ENCODE data around the gene TSPAN5.
A peak's percentile ranks its signal among the peaks of the same experiment; 100 is the strongest.

The TSPAN5 gene

GRCh38 chr4:98641376-98641775 lies 17.0 kb downstream of the TSPAN5 start:
- H3K4me1 Mint-ChIP-seq, result peaks cover 63% of the 10 kb centered on the region
- H3K27me3 Mint-ChIP-seq, result no peaks in the 10 kb centered on the region
- H3K9me3 Mint-ChIP-seq, result no peaks in the 10 kb centered on the region
- H3K4me3 Mint-ChIP-seq, result no peak overlapping the region
- H3K27ac Mint-ChIP-seq, result no peak overlapping the region
- H3K36me3 Mint-ChIP-seq, result peaks cover 3% of the 10 kb centered on the region

- H3K36me3 Mint-ChIP-seq, result peaks cover 3% of the 10 kb centered on the region
- no peaks in the 10 kb centered on the region for H3K27me3 Mint-ChIP-seq
- H3K27ac Mint-ChIP-seq, result peak overlapping the region; percentile 92
- peaks cover 55% of the 10 kb centered on the region for H3K4me1 Mint-ChIP-seq
- peak overlapping the region; percentile 86 for H3K4me3 Mint-ChIP-seq
- H3K9me3 Mint-ChIP-seq, result no peaks in the 10 kb centered on the region
These were observed 18.9 kb downstream of the TSPAN5 start for GRCh38 chr4:98639523-98639922.

- no peaks in the 10 kb centered on the region for H3K27me3 Mint-ChIP-seq
- H3K4me3 Mint-ChIP-seq, result peak overlapping the region; percentile 86
- no peaks in the 10 kb centered on the region for H3K9me3 Mint-ChIP-seq
- H3K36me3 Mint-ChIP-seq, result peaks cover 3% of the 10 kb centered on the region
- H3K4me1 Mint-ChIP-seq, result peaks cover 51% of the 10 kb centered on the region
- H3K27ac Mint-ChIP-seq, result no peak overlapping the region
These were observed 19.3 kb downstream of the TSPAN5 start for GRCh38 chr4:98639108-98639507.

GRCh38 chr4:98638661-98639060 lies 19.8 kb downstream of the TSPAN5 start:
- Mint-ChIP-seq H3K27ac (no peak overlapping the region), H3K27me3 (no peaks in the 10 kb centered on the region), H3K4me1 (peaks cover 47% of the 10 kb centered on the region), H3K36me3 (peaks cover 3% of the 10 kb centered on the region), H3K4me3 (peak overlapping the region; percentile 3), H3K9me3 (no peaks in the 10 kb centered on the region)

- peaks cover 8% of the 10 kb centered on the region for H3K36me3 Mint-ChIP-seq
- H3K9me3 Mint-ChIP-seq, result no peaks in the 10 kb centered on the region
- no peak overlapping the region for H3K27ac Mint-ChIP-seq
- H3K4me3 Mint-ChIP-seq, result no peak overlapping the region
- peaks cover 30% of the 10 kb centered on the region for H3K4me1 Mint-ChIP-seq
- no peaks in the 10 kb centered on the region for H3K27me3 Mint-ChIP-seq
These were observed 24.4 kb downstream of the TSPAN5 start for GRCh38 chr4:98634061-98634460.

GRCh38 chr4:98633159-98633558 lies 25.3 kb downstream of the TSPAN5 start:
- no peaks in the 10 kb centered on the region for H3K9me3 Mint-ChIP-seq
- no peak overlapping the region for H3K4me3 Mint-ChIP-seq
- H3K27ac Mint-ChIP-seq, result no peak overlapping the region
- H3K36me3 Mint-ChIP-seq, result peaks cover 8% of the 10 kb centered on the region
- H3K27me3 Mint-ChIP-seq, result no peaks in the 10 kb centered on the region
- H3K4me1 Mint-ChIP-seq, result peaks cover 27% of the 10 kb centered on the region

GRCh38 chr4:98632258-98632657 lies 26.2 kb downstream of the TSPAN5 start:
- Mint-ChIP-seq H3K27me3 (no peaks in the 10 kb centered on the region), H3K36me3 (peaks cover 10% of the 10 kb centered on the region), H3K27ac (no peak overlapping the region), H3K9me3 (no peaks in the 10 kb centered on the region), H3K4me3 (no peak overlapping the region), H3K4me1 (peaks cover 35% of the 10 kb centered on the region)

GRCh38 chr4:98631506-98631905 lies 26.9 kb downstream of the TSPAN5 start:
- no peak overlapping the region for H3K27ac Mint-ChIP-seq
- H3K4me1 Mint-ChIP-seq, result peaks cover 41% of the 10 kb centered on the region
- H3K4me3 Mint-ChIP-seq, result no peak overlapping the region

GRCh38 chr4:98630737-98631454 lies 27.5 kb downstream of the TSPAN5 start:
- peaks cover 43% of the 10 kb centered on the region for H3K4me1 Mint-ChIP-seq

More at GRCh38 chr4:98631506-98631905, 26.9 kb downstream of the TSPAN5 start:
- Mint-ChIP-seq H3K9me3 (no peaks in the 10 kb centered on the region), H3K36me3 (peaks cover 10% of the 10 kb centered on the region), H3K27me3 (no peaks in the 10 kb centered on the region)

GRCh38 chr4:98627531-98628257 lies 30.7 kb downstream of the TSPAN5 start:
- Mint-ChIP-seq H3K4me1 (peaks cover 73% of the 10 kb centered on the region), H3K9me3 (no peaks in the 10 kb centered on the region), H3K27me3 (no peaks in the 10 kb centered on the region), H3K27ac (peak overlapping the region; percentile 66), H3K36me3 (peaks cover 10% of the 10 kb centered on the region), H3K4me3 (no peak overlapping the region)

More at GRCh38 chr4:98630737-98631454, 27.5 kb downstream of the TSPAN5 start:
- no peak overlapping the region for H3K27ac Mint-ChIP-seq
- no peak overlapping the region for H3K4me3 Mint-ChIP-seq
- H3K36me3 Mint-ChIP-seq, result peaks cover 10% of the 10 kb centered on the region
- no peaks in the 10 kb centered on the region for H3K9me3 Mint-ChIP-seq
- no peaks in the 10 kb centered on the region for H3K27me3 Mint-ChIP-seq

- H3K27ac Mint-ChIP-seq, result no peak overlapping the region
- peaks cover 75% of the 10 kb centered on the region for H3K4me1 Mint-ChIP-seq
- peaks cover 6% of the 10 kb centered on the region for H3K36me3 Mint-ChIP-seq
- H3K27me3 Mint-ChIP-seq, result no peaks in the 10 kb centered on the region
- no peak overlapping the region for H3K4me3 Mint-ChIP-seq
- no peaks in the 10 kb centered on the region for H3K9me3 Mint-ChIP-seq
These were observed 32.1 kb downstream of the TSPAN5 start for GRCh38 chr4:98626350-98626749.

GRCh38 chr4:98625920-98626319 lies 32.5 kb downstream of the TSPAN5 start:
- H3K27me3 Mint-ChIP-seq, result no peaks in the 10 kb centered on the region
- H3K27ac Mint-ChIP-seq, result no peak overlapping the region
- H3K9me3 Mint-ChIP-seq, result no peaks in the 10 kb centered on the region
- peaks cover 6% of the 10 kb centered on the region for H3K36me3 Mint-ChIP-seq
- peaks cover 73% of the 10 kb centered on the region for H3K4me1 Mint-ChIP-seq
- H3K4me3 Mint-ChIP-seq, result peak overlapping the region; percentile 24

- peak overlapping the region; percentile 24 for H3K4me3 Mint-ChIP-seq
- H3K27me3 Mint-ChIP-seq, result no peaks in the 10 kb centered on the region
- no peak overlapping the region for H3K27ac Mint-ChIP-seq
- peaks cover 78% of the 10 kb centered on the region for H3K4me1 Mint-ChIP-seq
- no peaks in the 10 kb centered on the region for H3K9me3 Mint-ChIP-seq
- H3K36me3 Mint-ChIP-seq, result peaks cover 6% of the 10 kb centered on the region
These were observed 33.0 kb downstream of the TSPAN5 start for GRCh38 chr4:98625399-98625798.

- peak overlapping the region; percentile 33 for H3K27ac Mint-ChIP-seq
- peaks cover 6% of the 10 kb centered on the region for H3K36me3 Mint-ChIP-seq
- no peak overlapping the region for H3K4me3 Mint-ChIP-seq
- H3K9me3 Mint-ChIP-seq, result no peaks in the 10 kb centered on the region
- no peaks in the 10 kb centered on the region for H3K27me3 Mint-ChIP-seq
- H3K4me1 Mint-ChIP-seq, result peaks cover 82% of the 10 kb centered on the region
These were observed 33.8 kb downstream of the TSPAN5 start for GRCh38 chr4:98624642-98625041.

GRCh38 chr4:98624144-98624543 lies 34.3 kb downstream of the TSPAN5 start:
- H3K4me1 Mint-ChIP-seq, result peaks cover 84% of the 10 kb centered on the region
- no peaks in the 10 kb centered on the region for H3K27me3 Mint-ChIP-seq
- peak overlapping the region; percentile 4 for H3K27ac Mint-ChIP-seq
- no peak overlapping the region for H3K4me3 Mint-ChIP-seq
- H3K36me3 Mint-ChIP-seq, result peaks cover 6% of the 10 kb centered on the region
- H3K9me3 Mint-ChIP-seq, result no peaks in the 10 kb centered on the region

GRCh38 chr4:98623126-98623802 lies 35.1 kb downstream of the TSPAN5 start:
- Mint-ChIP-seq H3K36me3 (peaks cover 6% of the 10 kb centered on the region), H3K9me3 (no peaks in the 10 kb centered on the region), H3K4me3 (no peak overlapping the region), H3K27me3 (no peaks in the 10 kb centered on the region), H3K4me1 (peaks cover 86% of the 10 kb centered on the region), H3K27ac (no peak overlapping the region)

Data from activated naive CD4-positive, alpha-beta T cell treated with anti-CD3 and anti-CD28 coated beads, Interleukin-2, amount 50 U/mL, for 24 hours (primary cell).